HepG2 (cell line): ENCODE measurements around the gene SETD1A. TPM values are rescaled to one million over a fixed set of nuclear protein-coding genes. Genes with fewer than 3 reads are reported as not detected.

Experiments
- ATF7 ChIP-seq, 2 experiments: fragments of 450-650 bp in 1 of 2; sonication (generic) in 1 of 2; formaldehyde crosslinking in 1 of 2; IDR thresholded peaks; 2 replicates each; pipeline versions ENCODE4 v1.4.0 to v1.6.1; 2016 to 2020; ENCODE audit warnings: antibody characterized with exemption in 1 of 2, mild to moderate bottlenecking in 1 of 2, missing genetic modification reagents in 1 of 2
- DMAP1 ChIP-seq: IDR thresholded peaks from 2 replicates; pipeline ENCODE4 v1.6.1; 2016
- FOXJ3 ChIP-seq: sonication (generic); formaldehyde crosslinking; IDR thresholded peaks from 2 replicates; pipeline ENCODE4 v1.4.0; 2020; ENCODE audit warnings: missing genetic modification reagents, mild to moderate bottlenecking, borderline replicate concordance
- FOXO4 ChIP-seq: sonication (generic); formaldehyde crosslinking; conservative IDR thresholded peaks from 2 replicates; pipeline ENCODE4 v1.8.1; 2023; ENCODE audit warnings: missing genetic modification reagents
- HNF1A ChIP-seq, 2 experiments: sonication (generic) in 1 of 2; formaldehyde crosslinking in 1 of 2; IDR thresholded peaks; 2 replicates each; pipeline versions ENCODE4 v1.4.0 to v1.6.1; 2016 to 2020; ENCODE audit warnings: borderline replicate concordance in 1 of 2, low read depth in 1 of 2, mild to moderate bottlenecking in 1 of 2, missing genetic modification reagents in 1 of 2
- HOXA3 ChIP-seq: sonication (generic); formaldehyde crosslinking; IDR thresholded peaks from 2 replicates; pipeline ENCODE4 v1.5.0; 2020; ENCODE audit warnings: missing genetic modification reagents
- IKZF5 ChIP-seq: IDR thresholded peaks from 2 replicates; pipeline ENCODE4 v1.6.1; 2018; ENCODE audit warnings: missing genetic modification reagents, mild to moderate bottlenecking, missing compliant biosample characterization
- KDM2A ChIP-seq: sonication (generic); formaldehyde crosslinking; IDR thresholded peaks from 2 replicates; pipeline ENCODE4 v1.4.0; 2020; ENCODE audit warnings: low read depth, missing genetic modification reagents, borderline replicate concordance
- NR2F2 ChIP-seq: IDR thresholded peaks from 2 replicates; pipeline ENCODE4 v1.6.1; 2012; ENCODE audit warnings: low read depth, inconsistent platforms, borderline replicate concordance
- PRPF4 ChIP-seq: fragments of 200-400 bp; formaldehyde crosslinking; IDR thresholded peaks from 2 replicates; pipeline ENCODE4 v1.6.1; 2016; ENCODE audit warnings: low read length, low read depth; ENCODE audit not compliant: poor library complexity, severe bottlenecking
- SMAD9 ChIP-seq: sonication (generic); formaldehyde crosslinking; IDR thresholded peaks from 2 replicates; pipeline ENCODE4 v1.5.1; 2020; ENCODE audit warnings: mild to moderate bottlenecking, missing genetic modification reagents
- XBP1 ChIP-seq: sonication (generic); formaldehyde crosslinking; IDR thresholded peaks from 2 replicates; pipeline ENCODE4 v1.5.0; 2020; ENCODE audit warnings: missing genetic modification reagents
- ZC3H13 ChIP-seq: sonication (generic); formaldehyde crosslinking; IDR thresholded peaks from 2 replicates; pipeline ENCODE4 v1.8.1; 2023; ENCODE audit warnings: mild to moderate bottlenecking, missing genetic modification reagents, moderate library complexity
- ZMYM2 ChIP-seq: sonication (generic); formaldehyde crosslinking; IDR thresholded peaks from 2 replicates; pipeline ENCODE4 v1.8.0; 2022; ENCODE audit warnings: mild to moderate bottlenecking, missing genetic modification reagents
- ZMYM4 ChIP-seq: sonication (generic); formaldehyde crosslinking; IDR thresholded peaks from 2 replicates; pipeline ENCODE4 v1.8.1; 2023; ENCODE audit warnings: mild to moderate bottlenecking, missing genetic modification reagents
- ZNF205 ChIP-seq: IDR thresholded peaks from 2 replicates; pipeline ENCODE4 v1.6.1; 2018; ENCODE audit warnings: missing biosample characterization, missing genetic modification reagents
- ZNF260 ChIP-seq: sonication (generic); formaldehyde crosslinking; IDR thresholded peaks from 2 replicates; pipeline ENCODE4 v1.4.0; 2020; ENCODE audit warnings: missing genetic modification reagents, low read depth, mild to moderate bottlenecking, borderline replicate concordance
- ZNF441 ChIP-seq: sonication (generic); formaldehyde crosslinking; IDR thresholded peaks from 2 replicates; pipeline ENCODE4 v1.7.0; 2021; ENCODE audit warnings: missing genetic modification reagents, borderline replicate concordance
- ZNF850 ChIP-seq: sonication (generic); formaldehyde crosslinking; conservative IDR thresholded peaks from 2 replicates; pipeline ENCODE4 v1.9.0; 2021; ENCODE audit warnings: mild to moderate bottlenecking, missing genetic modification reagents
- polyA plus RNA-seq, 8 experiments: library from polyadenylated mRNA; depleted of rRNA in 3 of 8; stranded (reverse) in 7 of 8; unstranded in 1 of 8; fragments of >200 nt; fragmentation: Illumina TruSeq in 4 of 8; extraction: Trizol in 4 of 8; gene quantifications; 2 replicates each; pipeline versions ENCODE4 v1.2.1 to v1.2.3, GENCODE V29; 2011 to 2016; ENCODE audit warnings: low read depth in 4 of 8, missing spikeins in 1 of 8, mixed read lengths in 1 of 8; ENCODE audit not compliant: insufficient read depth in 1 of 8
- total RNA-seq, 5 experiments: library from RNA; depleted of rRNA; stranded (reverse); fragments of >200 nt; fragmentation: Illumina TruSeq; extraction: Trizol; gene quantifications; 2 replicates each; pipeline ENCODE4 v1.2.3, GENCODE V29; 2016; ENCODE audit warnings: low read depth in 1 of 5
- TF ChIP-seq, protein P1 (sequence below): sonication (generic); formaldehyde crosslinking; IDR thresholded peaks from 2 replicates; pipeline ENCODE4 v1.4.0; 2020; ENCODE audit warnings: missing genetic modification reagents, low read depth, mild to moderate bottlenecking, borderline replicate concordance

Gene SETD1A
- total and polyA plus RNA-seq, 2 of the 13 experiments (the other 11 are each of a cell fraction or from before 2014, with no cell fraction given): 3.8 to 5.6 TPM

DNA sequence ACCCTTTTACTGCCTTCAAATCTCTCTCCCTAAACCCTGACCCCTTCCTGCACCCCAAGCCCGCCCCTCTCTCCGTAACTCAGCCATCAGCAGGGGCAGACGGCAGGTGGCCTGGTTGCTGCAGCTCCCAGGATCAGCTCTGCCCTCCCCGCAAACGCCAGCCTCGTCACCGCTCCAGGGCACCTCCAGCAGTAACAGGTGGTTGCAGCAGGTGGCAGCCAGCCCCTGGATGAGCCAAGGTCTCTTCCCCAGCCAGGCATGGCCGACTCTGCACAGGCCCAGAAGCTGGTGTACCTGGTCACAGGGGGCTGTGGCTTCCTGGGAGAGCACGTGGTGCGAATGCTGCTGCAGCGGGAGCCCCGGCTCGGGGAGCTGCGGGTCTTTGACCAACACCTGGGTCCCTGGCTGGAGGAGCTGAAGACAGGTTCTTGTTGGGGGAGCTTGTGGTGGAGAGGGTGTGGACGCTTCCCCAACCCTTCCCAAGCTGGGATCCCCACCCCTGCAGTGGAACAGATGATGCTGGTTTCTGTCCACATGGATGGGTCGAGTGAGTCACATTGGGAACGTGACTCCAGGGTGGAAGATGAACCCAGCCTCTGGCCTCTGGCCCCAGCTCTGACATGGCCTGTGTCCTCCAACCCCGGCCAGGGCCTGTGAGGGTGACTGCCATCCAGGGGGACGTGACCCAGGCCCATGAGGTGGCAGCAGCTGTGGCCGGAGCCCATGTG, 28.0 kb downstream of the SETD1A start (continued):
- TF ChIP-seq HNF1A (IDR thresholded peaks at IDR 0.05; ENCODE audit: low read depth) (no peak), HNF1A (CRISPR knock-in tag; IDR thresholded peaks at IDR 0.05; ENCODE audit: borderline replicate concordance) (peak; percentile 22; the same call in 1 of the 2 replicates), ZMYM4 (no peak; the same call in 1 of the 2 replicates), ZC3H13 (CRISPR knock-in tag) (peak; percentile 30; the same call in 1 of the 2 replicates), SMAD9 (no peak), ZNF205 (0 out of 2 replicates have a peak, but pooled peaks have one; percentile 18), ZMYM2 (no peak), ZNF850 (CRISPR knock-in tag) (no peak), FOXJ3 (CRISPR knock-in tag) (no peak), XBP1 (CRISPR knock-in tag) (no peak), NR2F2 (0 out of 2 replicates have a peak, but pooled peaks have one; percentile 8), HOXA3 (CRISPR knock-in tag) (peak; percentile 49; the same call in 1 of the 2 replicates), PRPF4 (no peak), DMAP1 (CRISPR knock-in tag) (peak; percentile 66; the same call in 1 of the 2 replicates), FOXO4 (CRISPR knock-in tag) (no peak), ZNF260 (CRISPR knock-in tag) (no peak; the same call in 1 of the 2 replicates), ZNF441 (CRISPR knock-in tag) (peak; percentile 84), IKZF5 (peak; percentile 63), KDM2A (peak; percentile 78), ATF7 (IDR thresholded peaks at IDR 0.05) (no peak), ATF7 (CRISPR knock-in tag; IDR thresholded peaks at IDR 0.05) (peak; percentile 53; the same call in 1 of the 2 replicates)
- TF ChIP-seq, protein P1, sequence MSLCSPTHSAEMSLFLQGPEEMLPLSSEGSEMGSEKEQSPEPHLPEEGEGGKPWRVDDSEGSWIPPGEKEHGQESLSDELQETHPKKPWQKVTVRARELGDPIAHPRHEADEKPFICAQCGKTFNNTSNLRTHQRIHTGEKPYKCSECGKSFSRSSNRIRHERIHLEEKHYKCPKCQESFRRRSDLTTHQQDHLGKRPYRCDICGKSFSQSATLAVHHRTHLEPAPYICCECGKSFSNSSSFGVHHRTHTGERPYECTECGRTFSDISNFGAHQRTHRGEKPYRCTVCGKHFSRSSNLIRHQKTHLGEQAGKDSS (CRISPR knock-in tag): no peak; the same call in 1 of the 2 replicates
